ENCODE results near the gene CAMK2A.

The CAMK2A gene

GRCh38 chr5:150289551-150290390 is at the start of gene CAMK2A:
CAMK2A (minus strand) TSS chr5:150289773; CDS start chr5:150289625, 148 bp downstream.
- no peak for DNase-seq

GRCh38 chr5:150339165-150339564 is 49.6 kb upstream of the CAMK2A start:
- no peak for DNase-seq

- DNase-seq: no peak
These were observed 49.0 kb upstream of the CAMK2A start for GRCh38 chr5:150338546-150338945.

GRCh38 chr5:150335778-150336177 is 46.2 kb upstream of the CAMK2A start:
- no peak for DNase-seq

- DNase-seq: no peak
These were observed 43.8 kb upstream of the CAMK2A start for GRCh38 chr5:150333400-150333799.

DNA sequence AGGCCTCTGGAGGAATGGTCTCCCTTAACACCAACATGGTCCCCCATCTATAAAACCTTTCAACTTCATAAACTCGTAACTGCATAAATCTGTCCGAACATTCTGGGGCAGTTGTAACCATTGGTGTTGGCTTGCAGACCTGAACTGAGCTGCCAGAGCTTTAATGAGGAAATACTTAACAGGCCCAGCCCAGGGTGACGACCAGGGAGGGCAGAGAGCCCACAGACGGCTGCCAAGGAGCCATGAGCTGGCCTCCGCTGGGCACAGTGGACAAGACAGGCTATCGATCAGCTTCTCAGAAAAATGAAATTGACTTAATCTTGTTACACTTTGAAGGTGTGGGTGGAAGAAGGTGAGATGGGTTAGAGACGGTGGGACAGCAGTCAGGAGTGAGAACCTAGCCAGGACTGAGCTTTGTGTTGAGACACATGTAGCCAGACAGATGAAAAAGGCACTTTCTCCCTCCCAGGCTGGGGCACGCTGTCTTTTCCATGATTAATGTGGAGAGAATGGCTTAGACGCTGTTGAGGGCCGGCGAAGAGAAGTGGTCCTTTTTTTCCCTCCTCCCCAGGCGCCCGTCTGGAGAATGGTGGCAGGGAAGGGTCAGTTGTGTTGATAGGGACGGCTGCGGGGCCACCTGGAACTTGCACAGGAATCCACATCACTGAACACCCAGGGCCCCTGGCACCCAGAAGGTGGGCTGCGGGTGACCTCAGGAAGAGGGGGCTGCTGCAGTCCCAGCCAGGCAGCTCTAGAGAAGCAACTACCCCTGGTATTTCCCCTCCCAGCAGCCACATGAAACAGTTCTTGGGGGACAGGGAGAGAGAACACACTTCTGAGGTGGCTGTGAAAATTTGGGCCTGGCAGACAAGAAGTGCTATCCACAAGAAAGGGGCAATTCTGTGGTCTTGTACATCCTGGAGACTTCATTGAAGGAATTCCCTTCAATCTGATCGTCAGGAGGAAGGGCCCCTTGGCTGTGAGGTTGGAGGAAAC is 40.6 kb upstream of the CAMK2A start:
- DNase-seq: no peak

- no peak for DNase-seq
These were observed 39.5 kb upstream of the CAMK2A start for GRCh38 chr5:150329038-150329437.

- DNase-seq: no peak
These were observed 38.9 kb upstream of the CAMK2A start for GRCh38 chr5:150328515-150328914.

- DNase-seq: no peak
These were observed 37.6 kb upstream of the CAMK2A start for GRCh38 chr5:150327139-150327538.

DNA sequence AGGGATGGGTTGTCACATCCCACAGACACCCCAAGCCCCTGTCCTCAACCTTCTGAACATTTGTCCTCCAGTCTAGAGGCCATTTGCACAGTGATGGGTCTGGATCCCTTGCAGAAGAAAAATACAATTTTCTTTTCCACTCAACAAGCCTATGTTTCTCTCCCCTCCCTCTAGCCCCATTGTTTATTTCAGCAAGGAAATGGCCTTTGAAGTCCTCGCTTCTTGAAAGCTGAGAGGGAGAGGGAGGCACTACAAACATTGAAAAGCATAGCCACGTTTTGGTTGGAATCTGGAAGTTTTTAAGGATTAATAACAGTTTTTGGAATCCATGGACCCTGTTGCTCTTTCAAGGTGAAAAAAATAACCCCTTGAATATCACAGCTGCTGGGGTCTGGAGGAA is 37.1 kb upstream of the CAMK2A start:
- no peak for DNase-seq

- DNase-seq: no peak
These were observed 35.9 kb upstream of the CAMK2A start for GRCh38 chr5:150325426-150325825.

GRCh38 chr5:150323819-150324218 is 34.2 kb upstream of the CAMK2A start:
- no peak for DNase-seq

GRCh38 chr5:150323092-150323491 is 33.5 kb upstream of the CAMK2A start:
- DNase-seq: no peak

DNA sequence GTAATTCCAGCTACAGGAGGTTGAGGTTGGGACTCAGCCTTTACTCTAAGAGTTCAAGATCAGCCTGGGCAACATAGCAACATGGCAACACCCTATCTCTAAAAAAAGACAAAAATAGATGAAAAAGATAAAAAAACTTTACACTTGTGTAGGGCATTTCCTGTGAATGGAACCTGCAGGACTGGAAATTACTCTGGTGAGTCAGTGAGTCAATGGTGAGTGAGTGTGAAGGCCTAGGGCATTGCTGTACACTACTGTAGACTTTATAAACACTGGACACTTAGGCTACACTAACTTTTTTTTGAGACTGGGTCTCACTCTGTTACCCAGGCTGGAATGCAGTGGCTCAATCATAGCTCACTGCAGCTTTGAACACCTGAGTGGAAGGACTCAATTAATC is 32.6 kb upstream of the CAMK2A start:
- DNase-seq: no peak

DNA sequence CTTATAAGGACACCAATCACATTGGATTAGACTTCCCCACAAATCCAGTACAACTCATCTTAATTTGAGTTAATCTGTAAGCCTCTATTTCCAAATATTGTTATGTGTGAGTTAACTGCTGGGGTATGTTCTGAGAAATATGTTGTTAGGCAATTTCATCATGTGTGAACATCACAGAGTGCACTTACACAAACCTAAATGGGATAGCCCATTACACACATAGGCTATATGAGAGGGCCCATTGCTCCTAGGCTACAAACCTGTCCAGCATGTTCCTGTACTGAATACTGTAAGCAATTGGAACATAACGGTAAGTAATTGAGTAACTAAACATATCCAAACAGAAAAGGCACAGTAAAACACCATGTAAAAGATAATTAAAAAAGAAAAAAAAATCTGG is 32.2 kb upstream of the CAMK2A start:
- DNase-seq: no peak

- no peak for DNase-seq
These were observed 31.6 kb upstream of the CAMK2A start for GRCh38 chr5:150321211-150321610.

GRCh38 chr5:150320044-150320613 is 30.6 kb upstream of the CAMK2A start:
- no peak for DNase-seq

DNA sequence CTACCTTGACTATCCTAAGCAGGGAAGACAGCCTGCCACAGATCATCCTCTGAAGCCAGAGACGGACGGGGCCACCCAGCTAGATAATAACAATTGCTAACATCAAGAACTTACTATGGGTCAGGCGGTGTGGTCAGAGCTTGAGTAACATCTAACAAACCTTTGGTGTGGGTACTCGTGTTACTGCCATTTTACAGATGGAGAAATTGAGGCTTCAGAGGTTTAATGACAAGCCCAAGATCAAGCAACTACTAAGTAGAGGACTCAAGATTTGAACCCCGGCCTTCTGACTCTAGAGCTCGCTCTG is 29.9 kb upstream of the CAMK2A start:
- DNase-seq: no peak

GRCh38 chr5:150318613-150319483 is 29.3 kb upstream of the CAMK2A start:
- no peak for DNase-seq

DNA sequence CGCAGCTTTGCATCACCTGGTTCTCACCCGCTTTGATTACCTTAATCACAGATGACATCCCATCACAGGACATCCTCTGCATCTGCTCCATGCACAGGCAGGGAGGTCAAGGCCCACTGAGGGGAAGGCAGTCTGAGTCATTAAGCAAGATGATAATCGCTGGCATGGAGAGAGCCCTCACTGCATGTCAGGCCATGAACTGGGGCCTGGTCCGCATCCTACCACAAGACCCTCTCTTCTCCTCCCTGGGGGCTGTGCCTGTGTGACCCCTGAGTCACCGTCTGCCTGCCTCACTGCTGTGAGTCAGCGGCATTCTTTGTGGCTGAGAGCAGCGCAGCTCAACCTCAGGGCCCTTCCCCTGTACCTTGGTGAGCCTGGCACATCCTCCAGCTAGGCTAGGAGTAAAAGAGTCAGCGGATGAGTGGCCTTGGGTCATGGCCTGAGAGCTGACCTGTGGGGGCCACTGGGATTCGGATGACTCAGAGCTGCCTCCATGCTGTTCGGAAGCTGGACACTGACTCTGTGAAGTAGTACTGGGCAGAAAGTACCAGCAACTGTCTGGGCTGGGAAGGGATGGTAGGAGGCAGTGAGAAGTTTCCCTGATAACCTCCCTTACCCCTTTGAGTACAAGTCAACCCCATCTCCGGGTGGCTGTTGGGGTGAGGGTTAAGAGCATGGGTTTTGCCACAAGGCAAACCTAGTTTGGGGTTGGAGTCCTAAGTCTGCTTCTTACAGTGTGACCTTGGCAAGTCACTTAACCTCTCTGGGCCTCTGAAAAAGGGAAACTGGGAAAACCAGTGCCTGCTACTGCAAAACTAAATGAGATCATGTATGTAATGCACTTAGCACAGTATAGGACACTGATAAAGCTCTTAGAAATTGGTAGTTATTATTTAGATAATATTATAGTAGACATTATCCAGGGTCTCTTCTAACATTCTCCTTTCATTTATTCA is 27.8 kb upstream of the CAMK2A start:
- no peak for DNase-seq

GRCh38 chr5:150316320-150316719 is 26.7 kb upstream of the CAMK2A start:
- DNase-seq: no peak

All from stimulated activated naive CD4-positive, alpha-beta T cell treated with Interleukin-2 at 50 U/mL for 16 hours (primary cell).